Measurements from ENCODE around the gene LEKR1. TPM values are rescaled to one million over a fixed set of nuclear protein-coding genes. Genes with fewer than 3 reads are reported as not detected.

The LEKR1 gene
- total and polyA plus RNA-seq, 9 of the 15 experiments (the other 6 are each of a cell fraction or from before 2014, with no cell fraction given): 0.76 to 1.8 (median 1.2) TPM

DNA sequence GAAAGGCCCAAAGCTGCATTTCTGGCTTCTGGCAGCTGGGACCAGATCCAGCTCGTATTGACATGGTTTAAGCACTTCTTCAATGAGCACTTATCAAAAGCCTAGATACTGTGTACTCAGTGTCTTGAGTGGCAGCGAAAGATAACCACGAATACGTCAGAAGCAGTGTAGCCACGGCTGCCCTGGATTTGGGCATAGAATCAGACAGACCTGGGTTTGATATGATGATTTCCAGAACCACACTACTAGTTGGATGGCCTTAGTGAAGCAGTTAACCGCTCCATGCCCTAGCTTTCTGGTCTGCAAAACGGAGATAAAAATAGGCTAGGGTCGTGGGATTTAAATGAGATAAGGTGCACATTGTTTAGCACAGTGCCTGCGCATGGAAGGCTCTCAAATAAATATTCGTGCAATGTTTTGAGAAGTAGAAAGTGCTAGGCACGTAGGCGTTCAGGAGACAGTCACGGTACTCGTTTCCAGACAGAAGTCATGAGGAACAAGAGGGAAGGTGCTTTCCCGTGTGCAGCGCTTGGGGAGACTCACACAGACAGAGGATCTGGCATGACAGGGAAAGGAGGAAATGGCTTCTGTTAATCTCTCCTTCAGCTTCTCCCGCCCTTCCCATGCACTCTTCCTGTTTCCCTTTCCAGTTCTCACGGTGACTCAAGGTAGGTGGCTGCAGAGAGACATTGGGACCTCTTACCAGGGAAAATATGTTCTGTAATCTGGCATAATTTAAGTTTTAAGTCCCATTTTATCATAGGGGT is 263.5 kb downstream of the LEKR1 start (continued):
- TF ChIP-seq NCOA6 (IDR thresholded peaks at IDR 0.05) (no peak), ADNP (tag; IDR thresholded peaks at IDR 0.05) (no peak), ZNF3 (CRISPR knock-in tag; IDR thresholded peaks at IDR 0.05) (no peak), SMARCE1 (IDR thresholded peaks at IDR 0.05) (peak; percentile 62; the same call in 1 of the 2 replicates), KDM5B (IDR thresholded peaks at IDR 0.05; ENCODE audit: insufficient replicate concordance, low read depth, low read length) (peak; percentile 62), SLC30A9 (CRISPR knock-in tag; IDR thresholded peaks at IDR 0.05) (no peak), ZNF644 (tag; IDR thresholded peaks at IDR 0.05; ENCODE audit: low read depth) (peak; percentile 80), CBFA2T2 (conservative IDR thresholded peaks at IDR 0.05) (peak; percentile 45), ARID1B (IDR thresholded peaks at IDR 0.05) (peak; percentile 11), NFIC (IDR thresholded peaks at IDR 0.05) (0 out of 2 replicates have a peak, but pooled peaks have one; percentile 3), KDM4B (IDR thresholded peaks at IDR 0.05; ENCODE audit: borderline replicate concordance in 2 of 2, low read depth in 1 of 2) (no peak), ETV1 (tag; conservative IDR thresholded peaks at IDR 0.05; ENCODE audit: low read depth) (peak; percentile 74), ZFP30 (CRISPR knock-in tag; IDR thresholded peaks at IDR 0.05; ENCODE audit: borderline replicate concordance) (no peak), XRCC4 (IDR thresholded peaks at IDR 0.05; ENCODE audit: extremely low read depth, insufficient read depth, insufficient read length) (no peak), RBFOX2 (IDR thresholded peaks at IDR 0.05; ENCODE audit: low read depth, low read length) (no peak), ZFPM2 (CRISPR knock-in tag; IDR thresholded peaks at IDR 0.05) (0 out of 2 replicates have a peak, but pooled peaks have one; percentile 72), ZNF224 (CRISPR knock-in tag; IDR thresholded peaks at IDR 0.05) (peak; percentile 41; the same call in 1 of the 2 replicates), TAL1 (IDR thresholded peaks at IDR 0.05) (peak; percentile 51), DIDO1 (tag; IDR thresholded peaks at IDR 0.05; ENCODE audit: low read depth) (no peak), TBP (optimal IDR thresholded peaks at IDR 0.05; ENCODE audit: low read depth, low read length) (peak; percentile 13), EHMT2 (IDR thresholded peaks at IDR 0.05) (no peak), ELF4 (CRISPR knock-in tag; IDR thresholded peaks at IDR 0.05) (peak; percentile 39; the same call in 1 of the 2 replicates), IRF2 (CRISPR knock-in tag; IDR thresholded peaks at IDR 0.05) (no peak), MECOM (CRISPR knock-in tag; IDR thresholded peaks at IDR 0.05) (peak; percentile 58; the same call in 1 of the 2 replicates), RBBP5 (IDR thresholded peaks at IDR 0.05; ENCODE audit: borderline replicate concordance, insufficient read depth, low read length, poor library complexity, severe bottlenecking) (peak; percentile 31), MEF2D (tag; conservative IDR thresholded peaks at IDR 0.05; ENCODE audit: low read depth) (peak; percentile 40; the same call in 1 of the 2 replicates)
- TF ChIP-seq, protein P1, sequence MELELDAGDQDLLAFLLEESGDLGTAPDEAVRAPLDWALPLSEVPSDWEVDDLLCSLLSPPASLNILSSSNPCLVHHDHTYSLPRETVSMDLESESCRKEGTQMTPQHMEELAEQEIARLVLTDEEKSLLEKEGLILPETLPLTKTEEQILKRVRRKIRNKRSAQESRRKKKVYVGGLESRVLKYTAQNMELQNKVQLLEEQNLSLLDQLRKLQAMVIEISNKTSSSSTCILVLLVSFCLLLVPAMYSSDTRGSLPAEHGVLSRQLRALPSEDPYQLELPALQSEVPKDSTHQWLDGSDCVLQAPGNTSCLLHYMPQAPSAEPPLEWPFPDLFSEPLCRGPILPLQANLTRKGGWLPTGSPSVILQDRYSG (tag; conservative IDR thresholded peaks at IDR 0.05; ENCODE audit: low read depth): peak; percentile 20; the same call in 1 of the 2 replicates
- TF ChIP-seq, protein P2, sequence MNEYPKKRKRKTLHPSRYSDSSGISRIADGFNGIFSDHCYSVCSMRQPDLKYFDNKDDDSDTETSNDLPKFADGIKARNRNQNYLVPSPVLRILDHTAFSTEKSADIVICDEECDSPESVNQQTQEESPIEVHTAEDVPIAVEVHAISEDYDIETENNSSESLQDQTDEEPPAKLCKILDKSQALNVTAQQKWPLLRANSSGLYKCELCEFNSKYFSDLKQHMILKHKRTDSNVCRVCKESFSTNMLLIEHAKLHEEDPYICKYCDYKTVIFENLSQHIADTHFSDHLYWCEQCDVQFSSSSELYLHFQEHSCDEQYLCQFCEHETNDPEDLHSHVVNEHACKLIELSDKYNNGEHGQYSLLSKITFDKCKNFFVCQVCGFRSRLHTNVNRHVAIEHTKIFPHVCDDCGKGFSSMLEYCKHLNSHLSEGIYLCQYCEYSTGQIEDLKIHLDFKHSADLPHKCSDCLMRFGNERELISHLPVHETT (CRISPR knock-in tag; conservative IDR thresholded peaks at IDR 0.05 in 1 of 2, IDR thresholded peaks at IDR 0.05 in 1 of 2): peak in 1 of 2 experiments; percentile 14; a peak in 1 of 4 replicates

Data from K562 (cell line).